Measurements from ENCODE around the gene ATP6V1G1. TPM values are rescaled to one million over a fixed set of nuclear protein-coding genes. Genes with fewer than 3 reads are reported as not detected.

ATP6V1G1 gene
- total and polyA plus RNA-seq, 2 of the 13 experiments (the other 11 are each of a cell fraction or from before 2014, with no cell fraction given): 108 to 158 TPM

DNA sequence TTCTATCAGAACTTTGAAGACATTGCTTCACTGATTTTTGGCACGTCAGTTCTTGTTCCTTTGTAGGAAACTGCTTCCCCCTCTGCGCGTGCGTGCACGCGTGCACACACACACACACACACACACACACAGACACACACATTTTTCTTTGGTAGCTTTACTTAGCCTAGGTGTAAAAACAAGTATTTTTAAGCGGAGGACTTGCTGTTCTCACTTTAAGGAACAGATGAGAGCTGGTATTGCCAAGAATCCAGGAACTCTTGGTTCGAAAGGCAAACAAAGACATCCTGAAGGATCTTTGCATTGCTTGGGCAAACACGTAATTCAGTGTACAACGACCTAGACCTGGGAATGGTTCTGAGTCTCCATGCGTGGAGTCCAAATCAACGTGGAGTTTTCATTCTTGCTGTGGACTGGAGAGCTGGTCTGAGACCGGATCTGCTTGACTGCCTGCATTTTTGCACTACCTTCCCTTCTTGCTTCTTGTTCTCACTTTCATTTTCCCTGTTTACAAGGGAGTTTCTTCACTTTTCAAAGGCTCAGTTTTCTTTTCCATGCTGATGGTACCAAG, 31.7 kb downstream of the ATP6V1G1 start:
- no peak overlapping the region for H2AFZ ChIP-seq (ENCODE audit: low read length)
- in situ Hi-C loops (cut with HindIII; ENCODE audit: extremely low pct_ligation_motif_present, low pct_unique_long_range_greater_than_20kb): no loop called here
- FAIRE-seq: no peak
- intact Hi-C loops (cut with micrococcal nuclease; ENCODE audit: unreplicated experiment): no loop called here
- BruUV-seq (replicated peaks): no TSS peak
- H3K27ac ChIP-seq (ENCODE audit: extremely low read length, insufficient read depth, low read length): no peak overlapping the region
- no peak for DNase-seq (ENCODE audit: low spot score)
- H4K20me1 ChIP-seq (ENCODE audit: insufficient read depth, low read length): no peaks in the 10 kb centered on the region
- WGBS (ENCODE audit: low lambda C conversion rate): 93% methylated on average over 13 of the region's 13 CpGs
- no peak overlapping the region for H3K4me2 ChIP-seq (ENCODE audit: low read depth, low read length)
- TF ChIP-seq BRCA1 (CRISPR knock-in tag; IDR thresholded peaks at IDR 0.05): no peak
- no peak overlapping the region for H3K4me3 ChIP-seq (replicated peaks in 1 of 3; ENCODE audit: insufficient read depth in 1 of 3, low read depth in 2 of 3, low read length in 3 of 3)
- H3K9ac ChIP-seq (ENCODE audit: insufficient read depth, low read depth, low read length): no peak overlapping the region
- CTCF ChIA-PET (ENCODE audit: low intra/inter-chr PET ratio, low total read pairs): no interaction called here
- H3K27me3 ChIP-seq (ENCODE audit: control insufficient read depth in 1 of 2, insufficient read depth in 2 of 2, low read length in 2 of 2): no peaks in the 10 kb centered on the region
- ATAC-seq: no peak
- peaks cover 12% of the 10 kb centered on the region for H3K4me1 ChIP-seq (ENCODE audit: insufficient read depth, low read length)
- POLR2A ChIA-PET: no interaction called here
- no peaks in the 10 kb centered on the region for H3K9me3 ChIP-seq (ENCODE audit: low read length)
- peaks cover 0 to 2% of the 10 kb centered on the region in 2 experiments; a peak in 3 of 5 replicates for H3K36me3 ChIP-seq (replicated peaks in 1 of 2; ENCODE audit: control insufficient read depth in 1 of 2, insufficient read depth in 2 of 2, low read length in 2 of 2)
- no peaks in the 10 kb centered on the region for H3K79me2 ChIP-seq (ENCODE audit: insufficient read depth, low read length)

DNA sequence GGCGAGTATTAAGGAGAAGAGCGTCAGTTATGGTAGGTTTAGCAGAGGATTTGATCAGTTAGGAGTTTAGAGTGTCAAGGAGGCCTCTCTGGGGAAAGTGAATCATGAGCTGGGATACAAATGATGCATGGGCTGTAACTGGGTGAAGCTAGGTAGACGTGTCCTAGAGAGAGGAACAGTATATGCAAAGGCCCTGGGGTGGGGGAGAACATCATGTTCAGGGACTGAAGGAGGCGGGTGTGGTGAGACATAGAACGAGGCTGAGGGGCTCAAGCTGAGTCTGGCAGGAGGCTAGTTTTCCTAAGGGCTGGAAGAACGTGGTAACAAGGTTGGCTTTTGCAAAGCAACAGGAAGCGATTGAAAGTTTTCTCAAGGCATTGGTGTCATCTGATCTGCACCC, 34.0 kb downstream of the ATP6V1G1 start:
- no peak overlapping the region for H3K27ac ChIP-seq (ENCODE audit: extremely low read length, insufficient read depth, low read length)
- TF ChIP-seq, protein P1, sequence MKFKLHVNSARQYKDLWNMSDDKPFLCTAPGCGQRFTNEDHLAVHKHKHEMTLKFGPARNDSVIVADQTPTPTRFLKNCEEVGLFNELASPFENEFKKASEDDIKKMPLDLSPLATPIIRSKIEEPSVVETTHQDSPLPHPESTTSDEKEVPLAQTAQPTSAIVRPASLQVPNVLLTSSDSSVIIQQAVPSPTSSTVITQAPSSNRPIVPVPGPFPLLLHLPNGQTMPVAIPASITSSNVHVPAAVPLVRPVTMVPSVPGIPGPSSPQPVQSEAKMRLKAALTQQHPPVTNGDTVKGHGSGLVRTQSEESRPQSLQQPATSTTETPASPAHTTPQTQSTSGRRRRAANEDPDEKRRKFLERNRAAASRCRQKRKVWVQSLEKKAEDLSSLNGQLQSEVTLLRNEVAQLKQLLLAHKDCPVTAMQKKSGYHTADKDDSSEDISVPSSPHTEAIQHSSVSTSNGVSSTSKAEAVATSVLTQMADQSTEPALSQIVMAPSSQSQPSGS (CRISPR knock-in tag; IDR thresholded peaks at IDR 0.05): no peak
- TF ChIP-seq ZNF263 (CRISPR knock-in tag; IDR thresholded peaks at IDR 0.05): no peak
- no peaks in the 10 kb centered on the region for H3K79me2 ChIP-seq (ENCODE audit: insufficient read depth, low read length)
- peaks cover 7% of the 10 kb centered on the region for H3K4me1 ChIP-seq (ENCODE audit: insufficient read depth, low read length)
- no peak overlapping the region for H3K4me3 ChIP-seq (replicated peaks in 1 of 3; ENCODE audit: insufficient read depth in 1 of 3, low read depth in 2 of 3, low read length in 3 of 3)
- H3K4me2 ChIP-seq (ENCODE audit: low read depth, low read length): no peak overlapping the region
- no peaks in the 10 kb centered on the region for H3K27me3 ChIP-seq (ENCODE audit: control insufficient read depth in 1 of 2, insufficient read depth in 2 of 2, low read length in 2 of 2)
- no TSS peak for BruUV-seq (replicated peaks)
- CTCF ChIA-PET (ENCODE audit: low intra/inter-chr PET ratio, low total read pairs): no interaction called here
- ATAC-seq (no peak), DNase-seq (ENCODE audit: low spot score) (no peak), FAIRE-seq (no peak)
- peaks cover 0 to 7% of the 10 kb centered on the region in 2 experiments; a peak in 3 of 5 replicates for H3K36me3 ChIP-seq (replicated peaks in 1 of 2; ENCODE audit: control insufficient read depth in 1 of 2, insufficient read depth in 2 of 2, low read length in 2 of 2)
- H2AFZ ChIP-seq (ENCODE audit: low read length): no peak overlapping the region
- POLR2A ChIA-PET: no interaction called here
- H3K9ac ChIP-seq (ENCODE audit: insufficient read depth, low read depth, low read length): no peak overlapping the region
- H3K9me3 ChIP-seq (ENCODE audit: low read length): no peaks in the 10 kb centered on the region
- H4K20me1 ChIP-seq (ENCODE audit: insufficient read depth, low read length): no peaks in the 10 kb centered on the region
- in situ Hi-C loops (cut with HindIII; ENCODE audit: extremely low pct_ligation_motif_present, low pct_unique_long_range_greater_than_20kb): no loop called here
- WGBS (ENCODE audit: low lambda C conversion rate): 96% methylated on average over 7 of the region's 7 CpGs
- intact Hi-C loops (cut with micrococcal nuclease; ENCODE audit: unreplicated experiment): no loop called here
